KMS-11 (cell line): Measurements from ENCODE around the gene KCNQ1OT1.

Experiments used
- H2AFZ ChIP-seq: fragments of 200-600 bp; sonication (generic); 2 replicates; pipeline ENCODE4 v1.6.1; 2016; ENCODE audit warnings: antibody characterized with exemption, mixed run types, low read depth
- H3K27ac ChIP-seq: fragments of 200-600 bp; sonication (generic); 2 replicates; pipeline ENCODE4 v1.6.1; 2016; ENCODE audit warnings: mild to moderate bottlenecking, mixed run types
- H3K27me3 ChIP-seq: fragments of 200-600 bp; sonication (generic); 2 replicates; pipeline ENCODE4 v1.6.1; 2017; ENCODE audit warnings: mild to moderate bottlenecking, low read depth, mixed run types, moderate library complexity; ENCODE audit not compliant: insufficient read depth
- H3K36me3 ChIP-seq: fragments of 200-600 bp; sonication (generic); 2 replicates; pipeline ENCODE4 v1.6.1; 2017; ENCODE audit warnings: mild to moderate bottlenecking, mixed run types; ENCODE audit not compliant: insufficient read depth
- H3K4me1 ChIP-seq: fragments of 200-600 bp; sonication (generic); 2 replicates; pipeline ENCODE4 v1.6.1; 2016; ENCODE audit warnings: mild to moderate bottlenecking, low read depth, mixed run types; ENCODE audit not compliant: poor library complexity, severe bottlenecking
- H3K4me2 ChIP-seq: fragments of 200-600 bp; sonication (generic); 2 replicates; pipeline ENCODE4 v1.7.0; 2016; ENCODE audit warnings: mild to moderate bottlenecking, mixed run types
- H3K4me3 ChIP-seq: fragments of 200-600 bp; sonication (generic); IDR thresholded peaks from 2 replicates; pipeline ENCODE4 v1.6.1; 2017; ENCODE audit warnings: low read depth, low read length, mixed read lengths; ENCODE audit not compliant: insufficient read depth
- H3K79me2 ChIP-seq: fragments of 200-600 bp; sonication (generic); 2 replicates; pipeline ENCODE4 v1.6.1; 2016; ENCODE audit warnings: low read depth, mixed run types; ENCODE audit not compliant: insufficient read depth
- H3K9ac ChIP-seq: fragments of 200-600 bp; sonication (generic); 2 replicates; pipeline ENCODE4 v1.6.1; 2016; ENCODE audit warnings: mild to moderate bottlenecking, mixed run types
- H4K20me1 ChIP-seq: fragments of 200-600 bp; sonication (generic); 2 replicates; pipeline ENCODE4 v1.6.1; 2016; ENCODE audit warnings: mild to moderate bottlenecking, mixed run types; ENCODE audit not compliant: insufficient read depth
- CTCF ChIP-seq: fragments of 200-600 bp; sonication (generic); conservative IDR thresholded peaks from 2 replicates; pipeline ENCODE4 v1.6.1; 2017; ENCODE audit warnings: low read depth, mild to moderate bottlenecking, antibody characterized with exemption, low read length, moderate library complexity, mixed read lengths

KCNQ1OT1 gene

GRCh38 chr11:2665526-2666400 lies 34.0 kb downstream of the KCNQ1OT1 start:
- TF ChIP-seq CTCF: no peak
- Histone ChIP-seq H3K9ac (no peak overlapping the region), H2AFZ (no peak overlapping the region), H4K20me1 (no peaks in the 10 kb centered on the region), H3K36me3 (no peaks in the 10 kb centered on the region), H3K4me2 (no peak overlapping the region), H3K4me3 (no peak overlapping the region), H3K4me1 (no peaks in the 10 kb centered on the region), H3K27me3 (no peaks in the 10 kb centered on the region), H3K79me2 (no peaks in the 10 kb centered on the region), H3K27ac (no peak overlapping the region)

GRCh38 chr11:2664791-2665525 lies 34.8 kb downstream of the KCNQ1OT1 start:
- Histone ChIP-seq H3K27ac (no peak overlapping the region), H3K27me3 (no peaks in the 10 kb centered on the region), H3K9ac (no peak overlapping the region), H3K4me3 (no peak overlapping the region), H4K20me1 (no peaks in the 10 kb centered on the region), H3K79me2 (no peaks in the 10 kb centered on the region), H2AFZ (no peak overlapping the region), H3K4me1 (no peaks in the 10 kb centered on the region), H3K4me2 (no peak overlapping the region), H3K36me3 (no peaks in the 10 kb centered on the region)
- no peak for TF ChIP-seq CTCF

DNA sequence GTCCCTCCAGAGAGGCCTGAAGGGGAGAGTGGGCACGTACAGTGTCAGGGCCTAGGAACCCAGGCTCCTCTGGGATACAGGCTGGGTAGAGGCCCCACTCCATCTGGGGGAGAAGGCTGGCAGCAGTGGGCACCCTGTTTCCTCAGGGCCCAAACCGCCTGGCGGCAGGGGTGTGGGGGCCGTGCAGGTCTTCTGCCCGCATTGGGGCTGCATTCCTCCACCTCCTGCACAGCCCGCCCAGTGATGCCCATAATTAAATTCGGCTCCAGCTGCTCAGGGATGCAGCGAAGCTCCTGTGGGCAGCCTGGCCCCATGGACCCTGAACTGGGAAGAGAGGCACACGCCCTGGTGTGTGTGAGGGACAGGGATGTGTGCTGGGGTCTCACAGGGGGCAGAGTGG lies 35.4 kb downstream of the KCNQ1OT1 start:
- TF ChIP-seq CTCF: no peak
- no peaks in the 10 kb centered on the region for H3K36me3 ChIP-seq
- no peak overlapping the region for H3K4me3 ChIP-seq
- no peaks in the 10 kb centered on the region for H3K79me2 ChIP-seq
- H3K4me1 ChIP-seq: no peaks in the 10 kb centered on the region
- no peak overlapping the region for H3K4me2 ChIP-seq
- no peak overlapping the region for H3K27ac ChIP-seq
- no peaks in the 10 kb centered on the region for H3K27me3 ChIP-seq
- no peak overlapping the region for H2AFZ ChIP-seq
- H4K20me1 ChIP-seq: no peaks in the 10 kb centered on the region
- no peak overlapping the region for H3K9ac ChIP-seq

DNA sequence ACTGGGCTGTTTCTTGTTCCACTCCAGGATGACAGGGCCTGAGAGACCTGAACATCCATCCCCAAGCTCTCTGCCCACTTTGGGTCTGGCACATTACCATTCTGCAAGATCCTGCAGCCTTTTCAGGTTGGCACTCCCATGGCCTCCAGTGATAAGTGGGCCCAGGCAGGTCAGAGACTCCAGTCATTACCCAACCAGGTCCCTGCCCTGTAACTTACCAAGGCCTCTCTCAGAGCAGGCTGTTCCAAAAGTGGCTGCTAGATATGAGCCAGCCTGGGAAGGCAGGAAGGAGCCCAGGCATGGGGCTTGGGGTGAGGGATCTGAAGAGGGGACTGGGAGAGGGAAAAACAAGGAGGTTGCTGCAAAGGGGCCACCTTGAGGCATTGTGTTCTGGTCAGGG lies 35.9 kb downstream of the KCNQ1OT1 start:
- Histone ChIP-seq H3K27ac (no peak overlapping the region), H3K27me3 (no peaks in the 10 kb centered on the region), H4K20me1 (no peaks in the 10 kb centered on the region), H2AFZ (no peak overlapping the region), H3K4me2 (no peak overlapping the region), H3K4me3 (no peak overlapping the region), H3K79me2 (no peaks in the 10 kb centered on the region), H3K36me3 (no peaks in the 10 kb centered on the region), H3K9ac (no peak overlapping the region), H3K4me1 (no peaks in the 10 kb centered on the region)
- TF ChIP-seq CTCF: no peak
